Tibial artery (tissue), 4 donors: Measurements from ENCODE around the gene GNPTG.

Experiments
- DNase-seq, 2 donors: peaks; one replicate each; pipeline ENCODE4 v3.0.0-alpha.2; 2019
- H3K27ac ChIP-seq, 2 donors: fragments of 200-600 bp; sonication (generic) in 1 of 2; 1 replicate in 1 of 2; 2 replicates in 1 of 2; pipeline ENCODE4 v1.5.1; 2018 to 2019; ENCODE audit warnings: mild to moderate bottlenecking in 1 of 2
- H3K27me3 ChIP-seq, 2 donors: fragments of 200-600 bp; sonication (generic) in 1 of 2; one replicate each; pipeline versions ENCODE4 v1.5.1 to v1.6.0; 2016 to 2019
- H3K36me3 ChIP-seq, 3 donors: fragments of 200-600 bp; sonication (generic) in 2 of 3; one replicate each; pipeline ENCODE4 v1.5.1; 2016 to 2019; ENCODE audit warnings: mild to moderate bottlenecking in 2 of 3
- H3K4me1 ChIP-seq, 4 donors: fragments of 200-600 bp; sonication (generic) in 2 of 4; 1 replicate in 3 of 4; 2 replicates in 1 of 4; pipeline ENCODE4 v1.5.1; 2016 to 2019
- H3K4me3 ChIP-seq, 2 donors: fragments of 200-600 bp; sonication (generic) in 1 of 2; 1 replicate in 1 of 2; 2 replicates in 1 of 2; pipeline ENCODE4 v1.5.1; 2018 to 2019; ENCODE audit warnings: mild to moderate bottlenecking in 2 of 2
- H3K9me3 ChIP-seq, 3 donors: fragments of 200-600 bp; sonication (generic) in 1 of 3; one replicate each; pipeline ENCODE4 v1.5.1; 2016 to 2019
- CTCF ChIP-seq, 2 experiments: fragments of 200-600 bp in 1 of 2; fragments of 450-650 bp in 1 of 2; IDR thresholded peaks; one replicate each; pipeline ENCODE4 v1.5.1; 2017 to 2019; ENCODE audit warnings: antibody characterized with exemption in 2 of 2, mild to moderate bottlenecking in 1 of 2, moderate library complexity in 1 of 2
- intact Hi-C: fragments of 100-400 bp; cut with DNase I; formaldehyde crosslinking; loops from one replicate; pipeline ENCODE4 v1.15.0; 2023; ENCODE audit warnings: low total_unique reads

The GNPTG gene

GRCh38 chr16:1412847-1413246, 61.1 kb downstream of the GNPTG start:
- Histone ChIP-seq H3K36me3 (peaks cover 0 to 28% (median 8%) of the 10 kb centered on the region in 3 donors), H3K9me3 (no peaks in the 10 kb centered on the region), H3K27me3 (no peaks in the 10 kb centered on the region), H3K4me3 (no peak overlapping the region), H3K4me1 (peaks cover 0 to 46% (median 23%) of the 10 kb centered on the region in 4 donors), H3K27ac (peak overlapping the region in 1 of 2 donors; percentile 33)
- TF ChIP-seq CTCF (IDR thresholded peaks at IDR 0.05), result no peak
- intact Hi-C loops, result no loop called here
- no peak for DNase-seq
